ENCODE results near the gene TPTE.
"Not testable (repeated sequence)": the region's sequence is repeated elsewhere in the genome, so short reads cannot be mapped to it uniquely, and the experiment has no call there.

TPTE gene

DNA sequence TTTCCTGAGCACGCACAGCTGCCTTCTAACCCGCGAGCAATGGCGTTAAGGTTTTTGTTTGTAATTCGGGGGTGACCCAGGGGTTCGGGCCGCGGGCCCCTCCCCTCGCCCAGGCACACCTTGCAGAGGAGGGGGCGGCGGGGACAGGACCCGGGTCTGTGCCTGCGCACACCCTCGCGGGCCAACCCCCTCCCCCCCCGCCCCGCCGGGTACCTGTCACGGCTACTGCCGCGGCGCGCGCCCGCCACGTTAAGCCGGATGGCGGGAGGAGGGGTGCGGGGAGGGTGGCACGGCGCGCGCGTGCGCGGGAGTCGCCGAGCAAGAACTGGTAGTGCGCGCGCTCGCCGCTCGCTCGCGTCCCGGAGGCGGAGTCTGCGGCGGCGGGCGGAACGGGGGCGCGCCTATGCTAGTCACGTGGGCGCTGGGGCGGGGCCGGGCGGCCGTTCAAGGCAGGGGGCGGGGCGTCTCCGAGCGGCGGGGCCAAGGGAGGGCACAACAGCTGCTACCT lies at the start of gene TPTE:
TPTE (plus strand) TSS at position 493 of the 508 bp plus-strand sequence. CDS start 17,141 bp downstream, outside the sequence.
- no peak for DNase-seq

DNA sequence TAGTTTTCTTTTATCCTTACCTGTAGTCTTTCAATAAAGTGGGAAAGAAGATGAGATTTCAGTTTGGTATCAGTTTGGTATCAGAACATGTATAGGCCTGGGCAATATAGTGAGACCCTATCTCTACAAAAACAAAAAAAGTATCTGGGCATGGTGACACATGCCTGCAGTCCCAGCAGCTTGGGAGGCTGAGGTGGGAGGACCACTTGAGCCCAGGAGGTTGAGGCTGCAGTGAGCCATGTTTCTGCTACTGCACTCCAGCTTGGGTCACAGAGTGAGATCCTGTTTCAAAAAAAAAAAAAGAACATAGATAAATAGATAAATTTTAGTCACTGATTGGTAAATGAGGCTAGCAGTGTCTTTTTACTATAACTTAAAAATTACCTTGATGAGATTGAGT lies 49.4 kb upstream of the TPTE start:
- DNase-seq, result not testable (repeated sequence)

DNA sequence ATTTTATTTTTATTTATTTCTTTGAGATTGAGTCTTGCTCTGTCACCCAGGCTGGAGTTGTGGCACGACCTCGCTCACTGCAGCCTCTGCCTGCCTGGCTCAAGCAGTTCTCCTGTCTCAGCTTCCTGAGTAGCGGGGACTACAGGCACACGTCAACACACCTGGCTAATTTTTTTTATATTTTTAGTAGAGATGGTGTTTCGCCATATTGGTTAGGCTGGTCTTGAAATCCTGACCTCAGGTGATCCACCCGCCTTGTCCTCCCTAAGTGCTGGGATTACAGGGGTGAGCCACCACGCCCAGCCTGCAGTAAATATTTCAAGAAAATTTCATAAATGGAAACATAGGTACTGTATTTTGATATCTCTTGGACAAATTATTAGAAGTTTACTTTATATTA lies 43.6 kb upstream of the TPTE start:
- not testable (repeated sequence) for DNase-seq

DNA sequence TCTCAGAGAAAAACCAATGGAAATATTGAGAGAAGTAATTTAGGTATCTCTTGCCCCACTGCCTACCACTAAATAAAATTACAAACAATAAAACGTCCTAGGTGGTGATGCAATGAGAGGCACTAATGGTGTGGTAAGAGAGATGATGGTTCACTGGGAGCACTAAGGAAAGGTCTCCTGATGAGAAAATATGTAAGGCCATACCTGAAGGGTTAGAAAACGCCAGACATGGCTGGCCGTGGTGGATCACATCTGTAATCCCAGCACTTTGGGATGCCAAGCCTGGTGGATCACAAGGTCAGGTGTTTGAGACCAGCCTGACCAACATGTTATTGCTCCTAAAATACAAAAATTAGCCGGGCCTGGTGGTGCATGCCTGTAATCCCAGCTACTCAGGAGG lies 41.5 kb upstream of the TPTE start:
- DNase-seq, result not testable (repeated sequence)

DNA sequence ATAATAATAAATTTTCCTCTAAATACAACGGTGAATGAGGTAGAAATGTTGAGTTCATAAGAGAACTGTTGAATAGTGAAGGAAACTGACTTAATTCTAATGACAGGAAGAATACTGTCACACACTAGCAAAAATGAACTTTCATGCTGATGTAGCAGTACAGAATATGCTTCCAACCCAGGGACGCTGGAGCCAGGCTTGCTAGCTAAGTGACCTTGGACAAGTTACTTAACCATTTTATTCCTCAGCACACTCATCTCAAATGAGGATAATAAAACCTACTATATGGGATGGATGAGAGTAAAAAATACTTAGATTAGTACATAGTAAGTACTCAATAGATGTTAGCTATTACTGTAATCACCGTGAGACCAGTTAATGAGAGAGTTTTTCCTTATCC lies 36.5 kb upstream of the TPTE start:
- DNase-seq, result not testable (repeated sequence)

DNA sequence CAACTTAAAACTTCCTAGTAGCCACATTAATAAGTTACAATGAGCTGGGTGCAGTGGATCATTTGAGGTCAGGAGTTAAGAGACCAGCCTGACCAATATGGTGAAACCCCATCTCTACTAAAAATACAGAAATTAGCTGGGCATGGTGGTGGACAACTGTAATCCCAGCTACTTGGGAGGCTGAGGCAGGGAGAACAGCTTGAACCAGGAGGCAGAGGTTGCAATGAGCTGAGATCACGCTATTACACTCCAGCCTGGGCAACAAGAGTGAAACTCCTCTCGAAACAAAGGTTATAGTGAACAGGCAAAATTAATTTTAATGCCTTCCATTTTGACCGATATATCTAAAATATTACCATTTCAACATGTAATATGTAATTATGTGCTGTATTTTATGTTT lies 30.9 kb upstream of the TPTE start:
- DNase-seq, result not testable (repeated sequence)

DNA sequence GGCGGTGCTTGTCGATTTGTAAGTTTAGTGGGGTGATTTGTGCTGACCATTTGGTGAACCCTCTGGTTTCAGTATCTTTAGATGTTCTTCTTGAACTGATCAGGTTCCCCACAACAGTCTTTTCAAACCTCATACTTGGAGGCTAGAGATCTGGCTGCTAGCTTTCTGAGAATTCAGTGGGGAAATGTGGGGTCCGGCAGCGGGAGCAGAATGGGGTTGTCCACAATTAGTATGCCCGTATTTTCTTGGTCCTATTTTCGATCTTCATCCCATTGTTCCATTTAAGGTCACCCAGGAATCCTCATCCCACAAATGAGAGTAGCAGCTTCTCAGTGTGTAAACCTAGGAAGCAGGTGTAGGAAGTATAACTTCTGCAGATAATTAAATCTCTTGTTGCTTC lies 10.3 kb upstream of the TPTE start:
- DNase-seq, result no peak

DNA sequence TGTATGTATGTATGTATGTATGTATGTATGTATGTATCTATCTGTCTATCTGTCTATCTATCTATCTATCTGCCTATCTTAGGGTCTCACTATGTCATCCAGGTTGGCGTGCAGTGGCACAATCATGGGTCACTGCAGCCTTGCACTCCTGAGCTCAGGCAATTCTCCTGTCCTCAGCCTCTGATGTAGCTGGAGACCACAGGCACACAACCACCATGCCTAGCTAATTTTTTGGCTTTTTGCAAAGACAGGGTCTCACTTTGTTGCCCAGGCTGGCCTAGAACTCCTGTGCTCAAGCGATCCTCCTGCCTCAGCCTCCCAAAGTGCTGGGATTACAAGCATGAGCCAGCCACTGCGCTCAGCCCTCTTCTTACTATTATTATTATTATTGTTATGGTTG lies 4.5 kb upstream of the TPTE start:
- DNase-seq, result not testable (repeated sequence)

DNA sequence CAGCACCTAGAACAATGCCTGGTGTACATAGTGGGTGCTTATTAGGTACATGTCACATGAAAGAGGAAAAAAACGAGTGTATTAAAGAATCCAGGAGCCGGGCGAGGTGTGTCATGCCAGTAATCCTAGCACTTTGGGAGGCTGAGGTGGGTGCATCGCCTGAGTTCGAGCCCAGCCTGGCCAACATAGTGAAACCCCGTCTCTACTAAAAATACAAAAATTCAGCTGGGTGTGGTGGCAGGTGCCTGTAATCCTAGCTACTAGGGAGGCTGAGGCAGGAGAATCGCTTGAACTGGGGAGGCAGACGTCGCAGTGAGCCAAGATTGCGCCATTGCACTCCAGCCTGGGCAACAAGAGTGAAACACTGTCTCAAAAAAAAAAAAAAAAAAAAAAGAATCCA lies 3.5 kb upstream of the TPTE start:
- not testable (repeated sequence) for DNase-seq

DNA sequence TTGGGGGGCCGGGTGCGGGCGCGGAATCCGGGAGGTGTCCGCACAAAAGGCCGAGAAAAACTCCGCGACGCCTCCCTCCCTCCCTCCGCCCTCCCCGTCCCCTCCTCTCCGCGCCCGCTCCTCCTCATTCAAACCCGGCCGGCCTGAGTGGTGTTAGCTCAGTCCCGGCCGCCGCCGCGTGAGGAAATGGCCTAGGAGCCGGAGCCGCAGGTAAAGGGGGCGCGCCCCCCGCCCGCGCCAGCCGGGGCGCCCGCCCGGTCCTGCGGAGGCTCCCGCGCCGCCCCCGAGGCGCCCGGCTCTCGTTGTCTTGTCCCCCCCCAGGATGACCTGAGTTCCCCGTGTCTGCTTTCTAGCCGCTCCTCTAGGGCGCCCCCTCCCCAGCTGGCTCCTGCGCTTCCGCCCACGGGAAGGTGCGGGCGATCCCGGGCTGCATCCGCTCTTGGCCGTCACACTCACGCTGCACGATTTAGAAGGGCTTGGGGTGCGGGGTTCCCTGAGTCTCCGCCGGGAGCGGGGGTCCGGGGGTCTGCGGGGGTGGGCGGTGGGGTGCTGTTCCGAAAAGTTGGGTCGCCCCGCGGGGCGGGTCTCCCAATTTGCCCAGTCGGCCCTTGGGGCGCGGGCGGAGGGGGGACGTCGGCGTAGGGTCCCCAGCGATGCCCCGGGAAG lies 585 bp downstream of the TPTE start:
- DNase-seq, result not testable (repeated sequence)

DNA sequence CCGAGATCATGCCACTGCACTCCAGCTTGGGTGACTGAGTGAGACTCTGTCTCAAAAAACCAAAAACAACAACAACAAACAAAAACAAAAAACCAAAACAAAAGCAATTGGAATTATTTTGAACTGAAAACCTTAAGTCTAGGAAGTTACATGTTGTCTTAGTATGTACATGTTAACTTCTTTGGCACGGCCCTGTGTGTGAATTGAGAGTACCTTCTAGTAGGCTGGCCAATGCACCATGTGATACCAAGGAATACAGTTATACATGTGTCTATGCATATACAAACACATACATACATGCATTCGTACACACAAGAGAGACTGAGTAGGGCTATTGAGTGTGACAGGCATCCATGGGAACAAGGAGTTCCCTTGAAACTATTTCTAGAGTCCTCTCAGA lies 18.6 kb downstream of the TPTE start:
- no peak for DNase-seq

DNA sequence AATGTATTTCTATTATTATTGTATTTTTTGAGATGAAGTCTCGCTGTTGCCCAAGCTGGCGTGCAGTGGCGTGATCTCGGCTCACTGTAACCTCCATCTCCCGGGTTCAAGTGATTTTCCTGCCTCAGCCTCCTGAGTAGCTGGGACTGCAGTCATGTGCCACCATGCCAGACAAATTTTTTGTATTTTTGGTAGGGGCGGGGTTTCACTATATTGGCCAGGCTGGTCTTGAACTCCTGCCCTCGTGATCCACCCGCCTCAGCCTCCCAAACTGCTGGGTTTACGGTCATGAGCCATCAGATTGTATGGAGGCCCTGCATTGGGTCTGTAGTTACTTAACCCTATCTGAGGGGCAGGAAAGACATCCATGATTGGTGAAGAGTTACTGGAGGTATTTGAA lies 23.0 kb downstream of the TPTE start:
- not testable (repeated sequence) for DNase-seq

DNA sequence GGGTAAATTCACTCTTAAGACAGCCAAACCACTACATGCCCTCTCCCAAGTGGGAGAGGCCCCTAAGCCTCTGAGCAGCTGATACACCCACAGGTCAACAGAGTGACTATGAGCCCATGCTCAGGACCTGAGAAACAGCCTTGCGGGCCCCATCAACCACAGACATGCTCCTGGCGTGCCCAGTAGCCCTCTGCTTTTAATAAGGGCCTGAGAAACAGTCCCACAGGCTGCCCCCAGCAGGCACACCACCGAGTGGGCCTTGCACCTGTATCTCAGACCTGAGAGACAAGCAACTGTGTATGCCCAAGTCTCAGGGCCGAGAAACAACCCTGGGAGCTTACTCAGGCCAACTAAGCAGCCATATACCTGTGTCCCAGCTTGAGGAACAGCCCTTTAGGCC lies 26.5 kb downstream of the TPTE start:
- DNase-seq, result not testable (repeated sequence)

DNA sequence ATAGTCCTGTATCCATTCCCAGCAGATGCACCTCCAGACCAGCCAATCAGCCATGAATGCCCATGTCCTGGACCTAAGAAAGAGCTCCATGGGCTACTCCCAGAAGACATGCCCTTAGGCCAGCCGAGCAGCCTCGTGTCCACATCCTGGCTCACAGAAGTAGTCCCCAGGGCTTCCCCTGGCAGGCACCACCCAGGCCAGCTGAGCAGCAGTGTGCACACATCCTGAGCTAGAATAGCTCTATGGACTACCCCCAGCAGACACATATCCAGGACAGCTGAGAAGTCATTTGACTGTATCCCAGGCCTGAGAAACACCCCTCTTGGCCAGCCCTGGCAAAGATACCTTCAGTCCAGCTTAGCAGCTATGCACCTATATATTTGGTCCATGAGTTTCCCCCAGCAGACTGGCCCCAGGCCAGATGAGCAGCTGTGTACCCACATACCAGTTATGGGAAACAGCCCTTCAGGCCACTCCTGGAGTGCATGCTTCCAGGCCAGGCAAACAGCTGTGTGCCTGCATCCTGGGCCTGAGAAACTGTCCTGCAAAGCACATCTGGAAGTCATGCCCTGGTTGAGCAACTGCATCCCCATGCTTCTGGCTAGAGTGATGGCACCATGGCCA lies 27.1 kb downstream of the TPTE start:
- DNase-seq, result not testable (repeated sequence)

DNA sequence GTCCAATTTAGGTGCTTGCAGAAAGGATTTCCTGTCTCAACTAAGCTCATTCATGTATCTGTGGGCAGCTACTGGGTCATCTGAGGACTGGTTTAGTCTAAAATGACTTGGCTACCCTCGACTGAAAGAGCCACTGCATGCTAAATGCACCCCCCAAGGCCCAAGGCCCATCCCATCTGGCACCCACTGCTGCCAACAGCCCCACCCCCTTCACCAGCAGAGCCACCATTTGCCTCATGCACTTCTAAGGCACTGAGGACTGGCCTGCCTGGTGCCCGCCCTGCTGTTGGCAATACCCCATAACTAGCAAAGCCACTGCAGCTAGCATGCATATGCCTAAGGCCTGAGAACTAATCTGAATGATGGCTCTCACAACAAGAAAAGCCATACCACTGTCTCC lies 49.4 kb downstream of the TPTE start:
- not testable (repeated sequence) for DNase-seq

DNA sequence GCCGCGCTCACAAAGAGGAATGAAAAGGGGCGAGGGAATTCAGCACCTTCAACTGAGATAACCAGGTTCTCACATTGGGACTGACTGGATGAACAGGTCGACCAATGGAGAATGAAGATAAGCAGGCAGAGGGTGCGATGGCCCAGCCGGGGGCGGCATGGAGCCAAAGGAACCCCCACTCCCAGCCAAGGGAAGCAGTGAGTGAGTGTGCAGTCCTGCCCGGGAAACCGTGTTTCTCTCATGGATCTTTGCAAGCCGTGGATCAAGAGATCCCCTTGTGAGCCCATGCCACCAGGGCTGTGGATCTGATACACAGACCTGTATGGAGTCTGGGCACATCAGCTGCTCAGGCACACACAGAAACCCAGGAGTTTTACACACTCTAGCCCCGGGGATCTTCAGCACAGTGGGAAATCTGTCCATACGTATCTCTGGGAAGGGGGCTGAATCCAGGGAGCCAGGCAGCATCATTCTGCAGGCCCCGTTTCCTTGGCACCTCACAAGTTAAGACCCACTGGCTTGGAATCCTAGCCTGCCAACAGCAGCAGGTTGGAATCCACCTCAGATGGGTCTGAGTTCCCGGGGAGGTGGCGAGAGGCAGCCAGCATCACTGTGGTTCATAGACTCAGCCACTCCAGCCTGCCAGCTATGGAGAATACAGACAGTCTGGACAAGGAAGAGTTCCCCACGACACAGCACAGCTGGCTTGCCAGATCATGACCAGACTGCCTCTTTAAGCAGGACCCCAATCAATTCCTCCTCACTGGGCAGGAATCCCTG lies 53.3 kb downstream of the TPTE start:
- DNase-seq, result not testable (repeated sequence)

DNA sequence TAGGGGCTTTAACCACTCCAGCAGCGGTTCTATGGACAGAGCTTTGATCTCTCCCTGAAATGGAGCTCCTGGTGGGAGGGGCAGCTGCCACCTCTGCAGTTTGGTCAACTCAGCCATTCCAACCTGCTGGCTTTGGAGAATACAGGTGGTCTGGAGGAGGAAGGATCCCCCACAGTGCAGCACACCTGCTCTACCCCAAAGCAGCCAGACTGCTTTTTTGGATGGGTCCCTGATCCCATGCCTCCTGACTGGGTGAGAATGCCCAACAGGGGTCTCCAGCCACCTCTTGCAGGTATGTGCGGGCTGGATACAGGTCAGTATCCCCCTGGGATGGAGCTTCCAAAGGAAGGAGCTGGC lies 53.9 kb downstream of the TPTE start:
- no peak for DNase-seq

DNA sequence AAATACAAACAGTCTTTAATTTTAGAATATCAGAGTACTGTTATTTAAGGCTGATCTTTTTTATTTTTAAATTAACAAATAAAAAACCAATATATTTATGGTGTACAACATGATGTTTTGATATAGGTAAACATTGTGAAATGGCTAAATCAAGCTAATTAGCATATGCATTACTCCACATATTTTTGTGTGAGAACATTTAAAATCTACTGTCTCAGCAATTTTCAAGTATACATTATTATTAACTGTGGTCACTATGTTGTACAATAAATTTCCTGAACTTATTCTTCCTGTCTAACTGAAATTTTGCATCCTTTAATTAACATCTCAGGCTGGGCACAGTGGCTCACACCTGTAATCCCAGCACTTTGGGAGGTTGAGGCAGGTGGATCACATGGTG lies 57.5 kb downstream of the TPTE start:
- DNase-seq, result not testable (repeated sequence)

DNA sequence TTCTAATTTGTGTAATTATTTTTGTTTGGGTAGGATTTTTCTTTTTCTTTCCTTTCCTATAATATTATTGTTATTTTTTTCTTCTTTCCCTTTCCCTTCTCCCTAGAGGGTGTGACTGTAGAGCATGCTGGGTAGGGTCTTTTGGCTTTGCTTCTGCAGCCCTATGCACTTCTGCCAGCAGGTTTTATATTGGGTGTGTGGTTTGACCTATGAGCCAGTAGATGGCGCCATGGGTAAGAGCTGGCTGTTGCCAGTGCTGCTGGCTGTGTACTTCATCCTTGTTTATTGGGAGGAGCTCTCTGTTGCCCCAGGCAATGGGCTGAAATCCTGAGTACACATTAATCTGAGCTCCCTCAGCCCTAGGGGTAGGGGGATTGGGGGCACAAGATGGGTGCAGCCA lies 67.7 kb downstream of the TPTE start:
- DNase-seq, result not testable (repeated sequence)

DNA sequence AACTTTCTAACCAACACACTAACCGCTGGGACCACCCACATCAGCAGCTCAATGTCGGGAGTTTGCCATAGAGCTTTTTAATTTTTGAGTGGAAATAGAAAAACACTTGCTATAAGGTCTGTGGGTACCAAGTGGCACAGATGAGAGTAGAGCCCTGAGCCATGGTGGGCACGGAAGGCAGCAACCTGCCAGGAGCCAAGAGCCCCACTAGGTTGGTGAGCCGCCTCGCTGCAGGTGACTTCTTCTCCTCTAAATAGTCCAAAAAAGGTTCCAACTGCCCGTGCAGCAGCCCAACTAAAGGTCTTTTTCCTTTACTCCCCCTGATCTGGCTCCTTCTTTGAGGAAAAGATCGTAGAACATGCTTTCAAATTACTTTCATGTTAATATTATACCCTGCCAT lies 85.7 kb downstream of the TPTE start:
- not testable (repeated sequence) for DNase-seq

DNA sequence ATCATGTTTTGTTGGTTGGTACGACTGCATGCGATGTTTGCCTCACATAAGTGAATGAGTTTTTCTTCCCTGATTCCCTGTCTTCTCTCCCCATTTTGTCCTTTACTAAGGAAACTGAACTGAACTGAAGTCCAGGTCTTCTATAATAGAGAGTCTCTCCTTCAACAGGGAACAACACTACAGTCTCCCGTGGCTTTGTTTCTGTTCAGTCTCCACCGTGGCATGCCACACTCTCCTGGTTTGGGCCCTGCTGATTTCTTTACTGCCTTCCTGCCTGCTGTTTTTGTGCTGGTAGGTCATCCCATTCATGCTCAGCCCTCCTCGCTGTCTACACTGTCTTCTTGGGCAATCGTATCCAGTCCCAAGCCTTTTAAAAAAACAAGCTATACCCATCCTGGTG lies 92.9 kb downstream of the TPTE start:
- not testable (repeated sequence) for DNase-seq

DNA sequence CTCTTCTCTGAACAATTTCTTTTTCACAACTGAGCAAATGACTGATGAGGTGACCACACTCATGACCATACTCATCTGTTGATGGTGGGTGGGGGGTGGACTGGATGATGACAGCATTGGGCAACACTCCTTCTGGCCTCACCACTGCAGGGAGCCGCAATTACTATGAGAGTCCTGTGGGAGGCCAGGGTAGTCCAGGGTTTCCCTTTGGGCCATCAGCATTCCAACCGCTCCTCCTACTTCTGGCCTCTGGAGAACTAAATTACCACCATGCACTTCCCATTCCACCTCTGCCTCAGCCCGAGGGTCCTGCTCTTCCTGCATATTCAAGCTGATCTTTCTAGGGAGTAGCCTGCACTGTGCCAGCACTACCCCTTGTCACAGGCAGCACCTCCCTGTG lies 94.7 kb downstream of the TPTE start:
- DNase-seq, result not testable (repeated sequence)

DNA sequence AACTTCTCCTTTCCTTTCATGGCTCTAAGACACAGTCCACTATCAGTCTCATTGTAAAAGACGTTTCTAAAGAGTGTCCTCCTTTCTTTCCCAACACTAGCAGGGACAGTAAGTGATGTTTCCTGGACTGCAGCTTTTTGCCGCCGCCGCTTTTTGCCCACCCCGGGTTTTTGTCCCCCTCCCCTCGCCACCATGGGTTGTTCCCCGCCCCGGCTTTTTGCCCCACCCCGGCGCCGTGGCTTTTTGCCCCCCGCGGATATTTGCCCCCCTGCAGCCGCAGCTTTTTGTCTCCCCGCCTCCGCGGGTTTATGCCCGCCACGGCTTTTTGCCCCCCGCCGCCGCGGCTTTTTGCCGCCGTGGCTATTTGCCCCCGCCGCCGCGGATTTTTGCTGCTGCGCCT lies 95.2 kb downstream of the TPTE start:
- no peak for DNase-seq
